Heart left ventricle (tissue), 16 donors: ENCODE data around the gene GLE1. TPM values are rescaled to one million over a fixed set of nuclear protein-coding genes. Genes with fewer than 3 reads are reported as not detected.
A peak's percentile ranks its signal among the peaks of the same experiment; 100 is the strongest.

Experiments
- ATAC-seq, 4 donors: fragments of 200-7000 bp; cut with Tn5 transposase; one replicate each; pipeline ENCODE4 v1.9.1; 2020 to 2022; ENCODE audit warnings: moderate library complexity in 4 of 4, mild to moderate bottlenecking in 3 of 4, moderate number of reproducible peaks in 1 of 4
- DNase-seq, 5 donors: peaks; one replicate each; pipeline ENCODE4 v3.0.0-alpha.2; 2020
- H3K27ac ChIP-seq, 12 donors: fragments of 200-600 bp; sonication (generic) in 4 of 12; one replicate each; pipeline versions ENCODE4 v1.5.0 to v1.8.0; 2016 to 2022; ENCODE audit warnings: mild to moderate bottlenecking in 2 of 12
- H3K27me3 ChIP-seq, 9 donors: fragments of 200-600 bp; sonication (generic) in 2 of 9; one replicate each; pipeline versions ENCODE4 v1.5.1 to v1.8.0; 2016 to 2022; ENCODE audit warnings: mild to moderate bottlenecking in 3 of 9
- H3K36me3 ChIP-seq, 9 donors: fragments of 200-600 bp; sonication (generic) in 2 of 9; one replicate each; pipeline versions ENCODE4 v1.5.0 to v1.8.0; 2018 to 2022; ENCODE audit warnings: mild to moderate bottlenecking in 2 of 9
- H3K4me1 ChIP-seq, 12 donors: fragments of 200-600 bp; sonication (generic) in 4 of 12; one replicate each; pipeline versions ENCODE4 v1.5.0 to v1.8.0; 2016 to 2022; ENCODE audit warnings: mild to moderate bottlenecking in 3 of 12
- H3K4me3 ChIP-seq, 12 donors: fragments of 200-600 bp; sonication (generic) in 4 of 12; one replicate each; pipeline versions ENCODE4 v1.5.0 to v1.8.0; 2017 to 2022; ENCODE audit warnings: mild to moderate bottlenecking in 9 of 12, moderate library complexity in 4 of 12
- H3K9me3 ChIP-seq, 12 donors: fragments of 200-600 bp; sonication (generic) in 4 of 12; one replicate each; pipeline versions ENCODE4 v1.5.0 to v1.8.0; 2016 to 2022; ENCODE audit warnings: mild to moderate bottlenecking in 1 of 12
- POLR2A ChIP-seq, 2 donors: fragments of 450-650 bp; IDR thresholded peaks; one replicate each; pipeline ENCODE4 v1.6.1; 2017; ENCODE audit warnings: antibody characterized with exemption in 2 of 2, mild to moderate bottlenecking in 2 of 2, moderate library complexity in 2 of 2
- WGBS, 4 donors: extraction: QIAGEN DNeasy Blood & Tissue Kit in 2 of 4; methylation state at CpG; one replicate each; pipeline versions ENCODE4 v1.1.5 to v1.1.7; 2013 to 2018; 5-methylcytosine and 5-hydroxymethylcytosine counted together
- intact Hi-C, 10 donors: fragments of 100-400 bp; cut with DNase I; formaldehyde crosslinking; loops; one replicate each; pipeline versions ENCODE4 v1.11.1 to v1.14.2; 2022
- long read RNA-seq, 3 donors: library from polyadenylated mRNA; unstranded; transcript quantifications; one replicate each; pipeline ENCODE4 v2.0.0, GENCODE V29; 2020 to 2021
- polyA plus RNA-seq, 2 donors: library from polyadenylated mRNA; stranded (reverse); fragments of 200-250 nt; gene quantifications; one replicate each; pipeline ENCODE4 v1.2.3, GENCODE V29; 2013
- total RNA-seq, 9 donors: library from RNA; depleted of rRNA in 2 of 9; stranded (reverse); fragments of >200 nt in 2 of 9; fragmentation: NEBNext Ultra II Directional in 3 of 9; extraction: Animal tissue kit (Norgen Biotek cat#: 25700) in 3 of 9; gene quantifications; one replicate each; pipeline versions ENCODE4 v1.1.0 to v1.2.4, GENCODE V29; 2016 to 2023
- TF ChIP-seq, protein P1 (sequence below), 12 donors: fragments of 200-600 bp; sonication (generic) in 4 of 12; IDR thresholded peaks; one replicate each; pipeline versions ENCODE4 v1.5.0 to v1.8.0; 2018 to 2022; ENCODE audit warnings: antibody characterized with exemption in 12 of 12, mild to moderate bottlenecking in 5 of 12
- donor health status: ischemic (EF 13 %, LVEDD 7.1; RV severe dilation, severe dysfunction).
- donor health status: healthy with polysubstance abuse.
- donor health status: DM: no; HTN: yes; CAD: no.
- donor health status: DM: no; HTN: no; CAD: no.
- donor health status: ischemic (EF 25% LVEDD 6.9; RV normal size, moderate dysfunction).
- donor health status: ischemic (EF 25% LVEDD 5.7; RV mildly dilated, moderate dysfunction).
- donor health status: healthy.
- donor health status: DM: yes; HTN: yes; CAD: no.
- donor health status: ischemic (EF 35%, LVEDD 5.7; RV mildly dilated, moderate dysfunction).
- donor health status: nonischemic (EF 11% LVEDD 7.7; RV severe dilation, severe dysfunction).
- donor health status: DM: yes; HTN: yes; CAD: no.
- donor health status: PGD.
- donor health status: ischemic (EF 29% LVEDD 5.4; RV normal size, mild dysfunction).
- donor health status: nonischemic (EF 23%, LVEDD 6.1; RV moderate dilation, normal function).

GLE1 gene
- total RNA-seq (10 to 100 TPM; 17.2 to 23.5 (median 19.9) TPM), polyA plus RNA-seq (10 to 100 TPM in 1 of 2 donors, 1 to 10 TPM in 1; 7.5 to 20.3 TPM)
- long read RNA-seq, donor 1, transcript GLE1-201 (16 exons, 3,321 nt), result major isoform, 25 of 37 reads
- long read RNA-seq, donor 1, partial matches to known transcripts, result 3 of 37 reads
- long read RNA-seq, donor 1, other reads (novel, unspliced or antisense), result 9 of 37 reads
- long read RNA-seq, donor 2, transcript GLE1-201 (16 exons, 3,321 nt), result major isoform, 64 of 111 reads
- long read RNA-seq, donor 2, partial matches to known transcripts, result 12 of 111 reads
- long read RNA-seq, donor 2, other reads (novel, unspliced or antisense), result 35 of 111 reads
- long read RNA-seq, donor 3, transcript GLE1-201 (16 exons, 3,321 nt), result major isoform, 30 of 50 reads
- long read RNA-seq, donor 3, partial matches to known transcripts, result 2 of 50 reads
- long read RNA-seq, donor 3, other reads (novel, unspliced or antisense), result 17 of 50 reads

DNA sequence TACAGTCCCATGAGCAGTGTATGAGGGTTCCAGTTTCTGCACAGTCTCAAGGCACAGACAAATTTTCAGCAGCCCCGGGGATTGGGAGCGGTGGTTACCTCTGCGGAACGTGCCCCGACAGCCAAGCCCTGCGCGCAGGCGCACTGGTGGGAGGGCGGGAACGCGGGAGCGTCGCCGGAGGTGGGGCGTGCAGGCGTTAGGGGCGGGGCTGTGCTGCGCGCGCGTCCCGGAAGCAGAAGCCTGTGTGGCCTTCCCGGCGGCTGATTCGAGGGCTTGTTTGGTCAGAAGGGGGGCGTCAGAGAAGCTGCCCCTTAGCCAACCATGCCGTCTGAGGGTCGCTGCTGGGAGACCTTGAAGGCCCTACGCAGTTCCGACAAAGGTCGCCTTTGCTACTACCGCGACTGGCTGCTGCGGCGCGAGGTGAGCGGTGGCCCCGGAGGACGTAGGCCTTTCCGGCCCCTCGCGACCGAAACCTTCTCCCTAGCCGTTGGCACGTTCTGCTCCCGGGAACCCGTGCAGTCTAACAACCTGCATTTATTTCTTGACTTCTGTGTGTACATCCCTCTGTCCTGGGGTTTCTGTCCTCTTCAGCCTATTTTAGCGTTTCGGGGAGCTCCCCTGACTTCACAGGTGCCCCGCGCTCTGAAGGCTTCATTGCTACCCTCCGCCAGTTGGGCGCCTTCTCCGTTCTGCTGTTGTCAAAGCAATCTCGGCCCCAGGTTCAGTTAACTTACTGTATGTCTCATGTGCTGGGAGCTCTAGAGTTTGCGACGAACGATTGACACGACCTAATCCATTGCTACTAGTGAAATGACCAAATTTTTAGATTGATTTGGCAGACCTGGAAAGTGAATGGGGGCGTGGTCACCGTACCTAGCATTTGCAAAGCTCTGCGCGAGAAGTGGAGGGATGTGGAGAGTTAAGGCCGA, at the start of gene GLE1:
GLE1 (plus strand) TSS at position 235 of the 929 bp plus-strand sequence; CDS start at position 322, 87 bp downstream.
- WGBS, 4 donors, result 0 to 1% (median 0%) methylated on average over 29 to 64 of the region's 64 CpGs
- ATAC-seq (peak; percentile 99 to 100 (median 100)), DNase-seq (peak; percentile 95 to 99 (median 96))
- Histone ChIP-seq H3K36me3 (peaks cover 0 to 38% (median 29%) of the 10 kb centered on the region in 9 donors), H3K27me3 (no peaks in the 10 kb centered on the region), H3K9me3 (no peaks in the 10 kb centered on the region), H3K4me3 (peak within 1 kb of the TSS; percentile 45 to 99 (median 78)), H3K27ac (peak within 1 kb of the TSS; percentile 20 to 90 (median 80)), H3K4me1 (peaks cover 0 to 24% (median 19%) of the 10 kb centered on the region in 12 donors)
- TF ChIP-seq, protein P1, sequence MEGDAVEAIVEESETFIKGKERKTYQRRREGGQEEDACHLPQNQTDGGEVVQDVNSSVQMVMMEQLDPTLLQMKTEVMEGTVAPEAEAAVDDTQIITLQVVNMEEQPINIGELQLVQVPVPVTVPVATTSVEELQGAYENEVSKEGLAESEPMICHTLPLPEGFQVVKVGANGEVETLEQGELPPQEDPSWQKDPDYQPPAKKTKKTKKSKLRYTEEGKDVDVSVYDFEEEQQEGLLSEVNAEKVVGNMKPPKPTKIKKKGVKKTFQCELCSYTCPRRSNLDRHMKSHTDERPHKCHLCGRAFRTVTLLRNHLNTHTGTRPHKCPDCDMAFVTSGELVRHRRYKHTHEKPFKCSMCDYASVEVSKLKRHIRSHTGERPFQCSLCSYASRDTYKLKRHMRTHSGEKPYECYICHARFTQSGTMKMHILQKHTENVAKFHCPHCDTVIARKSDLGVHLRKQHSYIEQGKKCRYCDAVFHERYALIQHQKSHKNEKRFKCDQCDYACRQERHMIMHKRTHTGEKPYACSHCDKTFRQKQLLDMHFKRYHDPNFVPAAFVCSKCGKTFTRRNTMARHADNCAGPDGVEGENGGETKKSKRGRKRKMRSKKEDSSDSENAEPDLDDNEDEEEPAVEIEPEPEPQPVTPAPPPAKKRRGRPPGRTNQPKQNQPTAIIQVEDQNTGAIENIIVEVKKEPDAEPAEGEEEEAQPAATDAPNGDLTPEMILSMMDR (IDR thresholded peaks at IDR 0.05), result no peak
- TF ChIP-seq POLR2A (IDR thresholded peaks at IDR 0.05), result peak in 1 of 2 donors; percentile 80
- intact Hi-C loops, result loop anchor here in 4 of 10 donors (2.0 to 10.0 kb wide), 4 partner anchors 47 to 140 kb away; partner anchors contain the start of genes SPTAN1 (in 3 of the 4) and ODF2 (in 2 of the 4)

DNA sequence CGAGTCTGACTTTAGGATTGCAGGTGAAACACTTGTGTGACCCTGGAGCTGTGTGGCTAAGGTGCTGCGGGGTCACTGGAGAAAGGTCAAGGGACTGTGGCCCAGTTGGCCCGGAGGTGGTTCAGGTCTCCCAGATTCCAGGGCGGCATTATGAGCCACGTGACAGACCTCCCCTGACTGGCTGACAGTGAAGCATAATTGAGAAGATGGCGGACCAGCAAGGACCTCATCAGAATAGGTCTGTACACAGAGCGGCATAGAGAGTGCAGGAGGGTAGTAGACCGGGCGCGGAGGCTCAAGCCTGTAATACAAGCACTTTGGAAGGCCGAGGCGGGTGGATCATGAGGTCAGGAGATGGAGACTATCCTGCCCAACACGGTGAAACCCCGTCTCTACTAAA, 49.5 kb upstream of the GLE1 start:
- no peak overlapping the region for H3K27ac ChIP-seq
- TF ChIP-seq, protein P1 (IDR thresholded peaks at IDR 0.05), result no peak
- TF ChIP-seq POLR2A (IDR thresholded peaks at IDR 0.05), result no peak
- intact Hi-C loops, result loop anchor here in 5 of 10 donors (5.0 kb wide), 4 partner anchors 47 to 177 kb away; partner anchors contain the start of genes SPTAN1 (in 2 of the 5) and GLE1 (in 1 of the 5)
- no peak overlapping the region for H3K4me3 ChIP-seq
- no peaks in the 10 kb centered on the region for H3K27me3 ChIP-seq
- H3K36me3 ChIP-seq, result peaks cover 0 to 13% (median 4%) of the 10 kb centered on the region in 9 donors
- WGBS, 4 donors, result 87 to 94% (median 90%) methylated on average over 14 of the region's 14 CpGs
- no peaks in the 10 kb centered on the region for H3K9me3 ChIP-seq
- DNase-seq (no peak), ATAC-seq (no peak)
- H3K4me1 ChIP-seq, result peaks cover 0 to 26% (median 11%) of the 10 kb centered on the region in 12 donors

GRCh38 chr9:128455849-128456612, 48.5 kb upstream of the GLE1 start, which contains the start of gene ODF2:
Gene ODF2 (plus strand): TSS chr9:128456006. CDS start chr9:128456092, 86 bp downstream.
- DNase-seq, result peak; percentile 98 to 99 (median 99)
- peak; percentile 90 to 97 (median 94) for ATAC-seq
- no peaks in the 10 kb centered on the region for H3K27me3 ChIP-seq
- 0 to 1% (median 0%) methylated on average over 34 to 82 of the region's 82 CpGs for WGBS, 4 donors
- peaks cover 0 to 23% (median 14%) of the 10 kb centered on the region in 9 donors for H3K36me3 ChIP-seq
- no peaks in the 10 kb centered on the region for H3K9me3 ChIP-seq
- peaks cover 0 to 26% (median 11%) of the 10 kb centered on the region in 12 donors for H3K4me1 ChIP-seq
- TF ChIP-seq, protein P1 (IDR thresholded peaks at IDR 0.05), result no peak
- TF ChIP-seq POLR2A (IDR thresholded peaks at IDR 0.05), result peak in 1 of 2 donors; percentile 48
- peak within 1 kb of the TSS; percentile 61 to 96 (median 86) for H3K4me3 ChIP-seq
- intact Hi-C loops, result loop anchor here in 5 of 10 donors (1.0 to 5.0 kb wide), 6 partner anchors 35 to 176 kb away; partner anchors contain the start of genes SPTAN1 (in 3 of the 5), CERCAM (in 1 of the 5) and GLE1 (in 1 of the 5)
- peak within 1 kb of the TSS; percentile 71 to 92 (median 87) for H3K27ac ChIP-seq
